HG03378 (cell line): Measurements from ENCODE around the gene ARHGAP28.
"Not testable (repeated sequence)": the region's sequence is repeated elsewhere in the genome, so short reads cannot be mapped to it uniquely, and the experiment has no call there.

Experiments
- ATAC-seq: cut with Tn5 transposase; IDR thresholded peaks from one replicate; pipeline ENCODE4 v1.9.1; 2021; ENCODE audit warnings: mild to moderate bottlenecking, moderate library complexity; ENCODE audit not compliant: unreplicated experiment

The ARHGAP28 gene

DNA sequence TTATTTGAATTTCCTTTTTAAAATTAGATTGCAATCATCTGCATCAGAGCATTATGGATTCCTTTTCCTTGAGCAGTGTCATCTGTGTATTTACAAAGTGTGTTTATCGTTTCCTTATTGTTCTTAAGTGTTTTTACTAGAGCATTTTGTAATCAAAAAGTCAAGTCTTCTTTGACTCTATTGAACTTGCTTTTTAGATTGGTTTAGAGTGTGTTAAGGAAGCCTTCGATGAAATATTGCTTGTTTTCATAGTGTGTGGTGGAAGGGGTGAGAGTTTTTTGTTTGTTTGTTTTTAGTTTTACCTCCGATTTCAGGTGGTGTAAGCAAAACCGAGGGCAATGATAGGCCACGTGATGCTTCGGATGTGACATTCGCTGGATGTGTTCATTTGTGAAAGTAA, 45.7 kb downstream of the ARHGAP28 start:
- no peak for ATAC-seq

DNA sequence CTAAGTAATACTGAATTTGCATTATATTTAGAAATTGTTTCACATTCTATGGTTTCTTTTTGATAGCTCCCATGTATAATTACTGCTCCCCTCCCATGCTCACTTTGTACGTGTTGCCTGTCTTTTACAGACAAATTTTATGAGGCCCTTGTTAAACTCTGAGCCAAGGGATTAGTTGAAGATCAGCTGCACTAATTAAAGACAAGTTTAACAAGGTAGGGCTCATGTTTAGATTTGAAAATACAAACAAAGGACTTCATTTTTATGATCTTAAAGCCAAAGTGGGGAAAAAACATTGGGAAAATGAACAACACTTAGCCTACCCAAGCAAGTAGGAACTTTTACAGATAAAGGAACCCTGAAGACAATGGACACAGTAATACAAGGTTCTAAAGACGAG, 46.2 kb downstream of the ARHGAP28 start:
- ATAC-seq = no peak

DNA sequence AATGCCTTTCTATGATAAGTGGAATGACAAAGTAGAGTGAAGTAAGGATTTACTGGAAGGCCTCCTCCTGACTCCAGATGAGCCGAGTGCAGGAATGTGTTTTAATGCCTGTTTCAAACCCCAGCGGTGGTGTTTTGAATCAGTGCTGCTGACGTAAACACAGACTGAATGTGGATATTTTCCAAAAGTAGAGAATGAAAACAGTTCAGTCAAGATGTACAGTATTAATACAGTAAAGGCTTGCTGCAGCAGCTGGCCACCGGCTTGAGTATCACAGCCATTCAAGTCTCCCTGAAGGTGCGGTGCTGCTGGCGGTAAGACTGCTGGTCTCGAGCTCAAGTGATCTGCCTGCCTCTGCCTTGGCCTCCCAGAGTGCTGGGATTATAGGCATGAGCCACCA, 46.7 kb downstream of the ARHGAP28 start:
- no peak for ATAC-seq

DNA sequence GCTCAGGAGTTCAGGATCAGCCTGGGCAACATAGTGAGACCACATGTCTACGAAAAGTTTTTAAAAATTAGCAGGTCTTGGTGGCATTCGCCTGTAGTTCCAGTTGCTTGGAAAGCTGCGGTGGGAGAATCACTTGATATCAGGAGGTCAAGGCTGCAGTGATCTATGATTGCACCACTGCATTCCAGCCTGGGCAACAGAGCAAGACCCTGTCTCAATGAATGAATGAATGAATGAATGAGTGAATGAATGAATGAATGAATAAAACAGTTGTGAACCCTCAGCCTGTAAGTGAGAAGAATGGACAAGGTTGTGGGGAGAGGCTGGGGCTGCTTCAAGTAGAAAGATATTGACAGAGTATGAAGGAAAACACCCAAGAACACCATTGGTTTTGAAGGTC, 48.0 kb downstream of the ARHGAP28 start:
- ATAC-seq = no peak

DNA sequence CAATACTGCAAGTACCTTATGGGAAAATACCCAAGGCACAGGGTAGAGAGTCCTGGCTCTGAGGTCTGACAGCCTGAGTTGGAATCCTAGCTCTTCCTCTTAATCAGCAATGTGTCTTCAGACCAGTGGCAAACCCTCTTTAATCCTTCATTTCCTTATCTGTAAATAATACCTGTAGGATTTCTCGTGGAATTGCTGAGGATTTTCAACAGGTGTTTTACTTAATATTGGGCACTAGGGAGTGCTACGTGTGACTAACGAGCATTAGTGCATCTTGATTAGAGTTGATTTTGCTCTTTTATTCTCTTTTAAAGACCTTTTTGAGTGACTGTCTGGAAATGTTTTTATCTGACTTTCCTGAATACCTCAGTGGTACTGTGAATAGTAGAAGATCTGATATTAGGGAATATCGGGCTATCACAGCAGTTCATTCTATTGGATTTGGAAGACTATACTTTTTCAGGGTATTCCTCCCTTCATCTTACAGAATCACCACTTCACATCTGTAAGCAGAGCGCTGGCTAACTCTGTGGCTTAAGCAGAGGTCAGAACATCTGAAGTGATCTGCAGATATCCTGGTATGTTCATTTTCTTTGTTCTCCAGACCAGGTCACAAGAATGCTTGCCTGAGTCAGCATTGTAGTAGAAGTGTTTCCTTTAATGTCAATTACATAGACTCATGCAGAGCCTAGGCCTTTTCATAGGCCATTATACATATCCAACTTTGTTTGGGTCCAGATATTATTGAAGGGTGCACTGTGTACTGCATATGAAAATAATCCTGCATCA, 49.1 kb downstream of the ARHGAP28 start:
- no peak for ATAC-seq

DNA sequence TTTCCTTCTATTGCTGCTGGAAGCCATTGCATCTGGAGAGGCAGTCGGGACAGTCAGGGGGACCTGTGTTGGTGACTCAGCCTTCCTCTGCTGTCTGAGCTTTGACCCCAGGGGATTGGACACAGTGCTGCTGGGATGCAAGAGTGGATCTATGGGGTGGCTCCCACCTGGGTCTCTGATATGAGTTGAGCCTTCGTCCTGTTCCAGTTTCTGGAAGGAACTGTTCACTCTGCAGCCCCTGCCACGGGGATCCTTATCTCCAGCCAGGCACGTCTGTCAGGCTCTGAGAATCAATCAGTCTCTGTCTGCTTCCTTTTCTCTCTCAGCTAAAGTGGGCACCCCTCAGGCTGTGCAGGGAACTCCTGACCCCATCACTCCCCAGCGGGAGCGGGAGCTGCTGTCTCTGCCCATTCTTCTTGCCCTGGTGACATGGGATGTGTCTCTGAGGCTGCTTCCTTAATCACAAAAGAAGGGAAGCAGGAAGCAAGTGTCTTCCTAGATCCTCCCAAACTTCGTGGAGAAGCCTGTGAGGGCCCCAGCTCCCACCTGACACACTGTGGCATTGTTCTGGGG, 51.7 kb downstream of the ARHGAP28 start:
- no peak for ATAC-seq

DNA sequence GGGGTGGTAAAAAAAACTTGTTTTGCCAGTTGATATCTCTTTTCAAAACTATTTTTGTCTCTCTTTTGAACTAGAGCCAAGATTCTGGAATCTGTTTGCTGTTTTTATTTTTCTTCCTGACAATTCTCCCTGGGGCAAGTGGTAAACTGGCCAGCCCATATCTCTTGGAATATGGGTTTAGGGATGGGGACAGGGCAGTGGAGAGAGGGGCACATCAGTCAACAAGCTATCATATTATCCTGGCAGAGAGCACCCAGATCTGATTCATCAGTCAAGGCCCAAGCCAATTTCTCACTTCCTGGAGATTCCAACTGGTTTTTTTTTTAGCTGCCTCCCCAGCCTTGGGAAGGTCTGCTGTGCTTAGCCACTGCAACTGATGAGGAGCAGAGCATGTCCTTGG, 52.3 kb downstream of the ARHGAP28 start:
- ATAC-seq = no peak

DNA sequence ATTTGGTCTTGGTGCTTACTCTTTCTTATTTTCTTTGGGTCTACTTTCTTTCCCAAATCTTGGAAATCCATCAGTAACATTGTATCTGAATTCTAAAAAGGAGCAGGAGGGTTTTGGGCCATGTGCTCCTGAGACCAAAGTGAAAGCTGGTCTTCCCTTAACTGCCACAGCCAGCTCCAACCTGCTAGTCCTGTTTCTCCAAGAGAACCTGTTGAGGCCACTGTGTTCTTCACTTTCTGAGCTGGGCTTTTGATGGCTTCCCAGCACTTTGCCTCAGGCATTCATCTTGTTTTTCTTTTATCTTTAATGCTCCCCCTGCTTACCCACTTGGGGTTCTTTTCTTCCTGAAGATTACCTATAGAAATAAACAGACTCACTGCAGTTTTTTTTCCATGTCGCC, 53.3 kb downstream of the ARHGAP28 start:
- ATAC-seq = no peak

DNA sequence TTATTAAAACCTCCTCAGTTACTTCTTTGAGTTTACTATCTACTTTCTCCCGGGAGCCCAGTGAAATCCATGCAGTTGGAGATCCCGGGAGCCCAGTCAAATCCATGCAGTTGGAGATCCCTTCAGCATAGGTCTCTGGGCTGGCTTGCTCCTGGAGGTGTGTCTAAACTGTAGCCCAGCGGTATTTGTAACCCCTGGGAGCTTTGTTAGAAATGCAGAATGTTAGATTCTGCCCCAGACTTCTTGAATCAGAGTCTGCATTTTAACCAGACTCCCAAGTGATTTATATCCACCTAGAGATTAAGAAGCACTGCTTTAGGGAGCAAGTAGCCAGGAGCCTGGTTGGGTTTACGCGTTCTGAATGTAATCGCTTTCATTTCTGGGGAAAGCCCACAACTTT, 54.5 kb downstream of the ARHGAP28 start:
- no peak for ATAC-seq

DNA sequence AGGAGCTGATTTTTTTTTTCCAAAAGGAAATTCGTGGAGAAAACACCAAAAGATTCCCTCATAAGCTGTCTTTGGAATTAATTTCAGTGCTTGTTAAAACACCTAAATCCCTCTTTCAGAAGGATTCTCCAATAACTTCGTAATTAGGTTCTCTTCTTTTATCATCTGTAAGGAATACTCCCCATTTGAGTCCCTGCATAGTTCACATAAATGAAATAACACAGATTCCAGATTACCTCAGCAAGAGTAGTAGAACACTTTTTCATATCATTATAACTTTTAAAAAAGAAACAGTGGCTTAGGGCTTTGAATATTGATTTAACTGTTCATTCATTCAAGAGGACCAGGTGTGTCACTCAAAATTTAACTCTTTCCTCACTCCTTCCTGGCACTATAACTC, 55.5 kb downstream of the ARHGAP28 start:
- no peak for ATAC-seq

DNA sequence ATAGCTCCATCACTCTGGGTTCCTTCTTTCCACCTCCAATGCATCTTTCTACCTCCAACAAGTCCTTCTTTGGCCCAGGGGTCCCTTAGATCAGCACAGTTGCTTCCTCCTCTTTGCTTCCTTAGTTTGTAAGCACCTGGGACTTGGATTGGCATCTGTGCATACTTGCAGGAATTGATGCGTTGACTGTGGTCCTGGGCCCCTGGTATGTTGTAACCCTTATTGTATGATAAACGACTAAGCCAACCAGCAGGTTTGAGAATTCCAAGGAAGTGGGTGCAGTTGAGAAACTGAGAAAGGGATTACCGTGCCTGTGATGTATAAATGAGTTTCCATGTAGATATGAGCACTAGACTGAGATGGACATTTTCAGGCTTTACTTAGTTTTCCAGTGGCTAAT, 55.9 kb downstream of the ARHGAP28 start:
- no peak for ATAC-seq

DNA sequence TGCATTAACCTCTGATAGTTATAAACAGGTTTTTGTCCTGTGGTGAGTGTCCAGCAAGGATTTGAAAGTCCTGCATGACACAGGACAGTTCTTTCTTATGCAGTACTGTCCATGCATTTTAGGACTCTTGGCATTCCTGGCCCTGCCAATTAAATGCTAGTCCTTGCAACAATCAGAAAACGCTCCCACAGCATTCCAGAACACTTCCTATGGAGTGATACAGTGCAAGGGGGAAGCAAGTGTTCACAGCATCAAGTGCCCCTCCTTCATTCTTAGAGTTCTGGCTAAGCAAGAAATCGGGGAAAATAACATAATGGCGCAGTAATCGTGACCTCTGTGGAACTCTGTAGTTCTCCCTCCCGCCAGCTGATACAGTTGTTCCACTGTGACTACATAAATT, 62.9 kb downstream of the ARHGAP28 start:
- no peak for ATAC-seq

DNA sequence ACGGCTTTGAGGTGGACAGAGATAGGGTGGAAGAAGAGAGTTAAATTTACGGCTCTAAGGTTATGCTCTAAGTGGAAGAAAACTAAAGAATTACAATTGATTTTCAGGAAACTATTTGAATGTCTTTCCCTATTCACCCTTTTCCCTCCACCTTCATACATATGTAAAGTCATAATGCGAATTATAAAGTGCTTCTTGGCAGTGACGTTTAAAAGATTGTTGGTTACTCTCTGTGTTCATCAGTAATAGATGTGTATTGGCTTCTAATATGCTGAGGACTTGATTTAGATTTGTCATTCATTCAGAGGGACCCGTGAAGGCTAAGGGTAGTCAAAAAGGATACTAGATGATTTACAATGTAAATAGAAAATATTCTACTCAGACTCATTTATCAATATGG, 63.9 kb downstream of the ARHGAP28 start:
- no peak for ATAC-seq

DNA sequence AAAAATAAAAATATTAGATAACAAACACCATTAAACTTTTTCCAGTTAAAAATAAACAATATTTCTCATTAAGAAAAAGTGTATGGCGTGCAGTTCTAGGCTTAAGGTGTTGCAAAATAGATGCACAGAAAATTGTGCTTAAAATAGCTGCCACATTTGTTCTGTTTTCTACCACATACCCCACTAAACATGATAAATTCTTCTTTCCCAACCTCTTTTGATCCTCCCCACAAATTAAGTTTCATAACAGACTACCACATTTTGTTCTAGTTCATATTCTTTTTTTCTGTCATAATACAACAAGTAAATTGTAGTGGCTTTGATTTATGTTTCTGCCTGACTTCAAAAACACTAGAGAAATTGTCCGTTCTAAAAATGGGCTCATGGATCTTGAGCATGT, 64.5 kb downstream of the ARHGAP28 start:
- ATAC-seq = no peak

DNA sequence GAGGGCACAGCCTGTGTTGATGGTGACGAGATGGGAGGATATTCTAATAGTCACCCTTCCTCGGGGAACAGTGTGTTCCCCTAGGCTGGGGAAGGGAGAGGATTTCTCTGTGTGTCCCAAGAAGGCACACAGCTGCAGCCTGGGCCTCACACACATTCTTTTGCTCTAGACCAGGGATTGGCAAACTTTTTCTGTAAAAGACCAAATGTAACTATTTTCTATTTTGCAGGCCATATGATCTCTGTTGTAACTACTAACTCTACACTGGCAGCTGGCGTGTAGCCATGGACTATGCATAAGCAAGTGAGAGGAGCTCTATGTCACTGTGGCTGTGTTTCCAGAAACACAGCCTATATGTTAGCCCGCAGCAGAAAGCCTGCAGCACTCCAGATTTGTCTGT, 65.8 kb downstream of the ARHGAP28 start:
- no peak for ATAC-seq

DNA sequence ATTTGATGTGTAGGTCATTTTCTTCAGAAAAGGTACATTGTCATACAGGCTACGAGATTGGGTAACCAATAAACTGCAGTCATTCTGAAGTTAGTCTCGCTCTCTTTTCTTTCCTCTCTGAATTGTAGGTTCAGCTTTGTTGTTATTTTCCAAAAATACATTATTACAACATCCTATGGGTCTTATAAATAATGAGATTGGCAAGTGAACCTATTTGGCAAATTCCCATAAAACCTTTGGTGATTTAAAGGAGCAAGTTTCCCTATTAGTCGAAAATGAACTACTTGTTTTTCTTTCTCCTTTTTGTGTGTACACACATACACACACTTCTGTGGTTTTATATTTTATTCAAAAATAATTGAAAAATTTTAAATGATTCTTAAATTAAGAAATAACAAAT, 67.0 kb downstream of the ARHGAP28 start:
- no peak for ATAC-seq

DNA sequence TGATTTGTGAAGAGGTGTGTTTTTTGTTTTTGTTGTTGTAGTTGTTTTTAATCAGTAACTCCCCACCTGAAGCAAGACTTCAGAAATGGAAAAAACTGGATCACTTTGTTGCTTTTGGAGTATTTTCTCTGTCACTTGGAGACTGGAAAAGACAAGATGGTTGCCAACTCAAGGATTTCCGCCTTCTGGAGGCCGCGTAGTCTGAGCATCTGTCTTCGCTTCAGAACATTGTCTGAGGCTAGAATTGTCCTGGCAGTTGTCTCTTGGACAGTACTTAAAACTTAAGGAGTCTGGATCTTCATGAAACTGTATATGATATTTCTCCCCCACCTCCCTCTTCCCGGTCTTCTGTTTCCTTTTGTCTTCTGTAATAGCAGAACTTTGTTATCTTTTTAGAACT, 67.7 kb downstream of the ARHGAP28 start:
- no peak for ATAC-seq

DNA sequence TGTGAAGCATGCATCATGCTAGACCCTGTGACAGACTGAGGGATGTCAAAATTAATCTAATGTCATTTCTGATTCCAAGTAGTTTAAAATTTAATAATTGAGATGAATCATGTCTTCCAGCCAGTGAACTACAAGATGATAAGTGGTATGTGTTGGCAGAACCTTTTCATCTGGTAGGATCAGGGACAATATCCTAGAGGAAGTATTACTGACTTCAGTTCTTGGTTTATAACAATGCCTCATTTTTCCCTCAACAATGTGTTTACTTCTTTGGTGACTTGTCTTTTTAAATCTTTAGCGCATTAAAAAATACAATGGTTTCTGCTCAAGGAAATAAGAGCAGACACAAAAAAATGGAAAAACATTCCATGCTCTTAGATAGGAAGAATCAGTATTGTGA, 69.4 kb downstream of the ARHGAP28 start:
- no peak for ATAC-seq

DNA sequence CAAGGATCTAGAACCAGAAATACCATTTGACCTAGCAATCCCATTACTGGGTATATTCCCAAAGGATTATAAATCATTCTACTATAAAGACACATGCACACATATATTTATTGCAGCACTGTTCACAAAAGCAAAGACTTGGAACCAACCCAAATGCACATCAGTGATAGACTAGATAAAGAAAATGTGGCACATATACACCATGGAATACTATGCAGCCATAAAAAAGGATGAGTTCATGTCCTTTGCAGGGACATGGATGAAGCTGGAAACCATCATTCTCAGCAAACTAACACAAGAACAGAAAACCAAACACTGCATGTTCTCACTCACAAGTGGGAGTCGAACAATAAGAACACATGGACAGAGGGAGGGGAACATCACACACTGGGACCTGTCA, 70.8 kb downstream of the ARHGAP28 start:
- not testable (repeated sequence) for ATAC-seq

DNA sequence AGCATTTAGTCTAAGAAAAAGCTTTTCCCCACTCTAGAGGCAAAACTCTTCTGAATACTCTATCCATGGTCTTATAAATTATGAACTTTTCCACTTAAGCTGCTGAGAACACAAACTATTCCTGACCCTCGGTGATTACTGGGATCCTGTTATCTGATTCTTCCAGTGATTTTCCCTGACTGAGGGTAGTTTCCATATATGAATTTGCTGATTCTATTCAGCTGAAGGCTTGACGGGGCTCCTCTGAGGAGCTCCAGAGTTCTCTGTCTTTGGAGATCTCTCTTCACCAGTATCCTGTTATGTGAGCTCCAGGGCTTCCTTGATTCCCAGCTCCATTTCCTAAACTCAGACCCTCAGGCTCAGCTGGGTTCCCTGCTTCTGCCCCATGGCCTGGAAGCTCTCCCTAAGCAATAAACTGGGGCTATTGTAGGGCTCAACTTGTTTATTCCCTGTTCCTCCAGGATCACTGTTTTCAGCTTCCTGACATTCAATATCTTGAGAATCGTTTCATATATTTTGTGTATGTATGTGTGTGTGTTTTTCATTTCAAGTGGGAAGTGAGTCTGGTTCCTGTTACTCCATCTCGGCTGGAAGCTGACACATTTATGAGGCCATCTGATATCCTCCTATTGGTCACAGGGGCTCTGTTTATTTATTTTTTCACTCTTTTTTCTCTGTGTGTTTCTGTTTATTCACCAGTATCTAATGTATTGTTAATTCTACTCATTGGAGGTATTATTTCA, 78.2 kb downstream of the ARHGAP28 start:
- ATAC-seq = no peak

DNA sequence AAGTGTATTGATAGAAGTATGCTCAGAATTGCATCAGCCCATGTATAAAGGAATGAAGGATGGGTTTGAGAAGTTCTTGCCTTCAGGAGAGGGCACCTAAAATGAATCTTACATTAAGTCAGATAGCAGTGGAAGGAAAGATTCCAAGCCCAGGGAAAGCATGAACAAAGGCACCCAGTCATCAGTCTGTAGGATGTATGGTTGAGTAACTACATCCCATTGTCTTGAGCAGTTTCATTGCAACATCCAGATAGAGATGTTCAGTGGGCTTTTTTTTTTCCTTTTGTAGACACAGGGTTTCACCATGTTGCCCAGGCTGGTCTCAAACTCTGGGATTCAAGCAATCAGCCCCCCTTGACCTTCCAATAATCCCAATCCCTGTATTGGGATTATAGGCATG, 80.7 kb downstream of the ARHGAP28 start:
- ATAC-seq = no peak

DNA sequence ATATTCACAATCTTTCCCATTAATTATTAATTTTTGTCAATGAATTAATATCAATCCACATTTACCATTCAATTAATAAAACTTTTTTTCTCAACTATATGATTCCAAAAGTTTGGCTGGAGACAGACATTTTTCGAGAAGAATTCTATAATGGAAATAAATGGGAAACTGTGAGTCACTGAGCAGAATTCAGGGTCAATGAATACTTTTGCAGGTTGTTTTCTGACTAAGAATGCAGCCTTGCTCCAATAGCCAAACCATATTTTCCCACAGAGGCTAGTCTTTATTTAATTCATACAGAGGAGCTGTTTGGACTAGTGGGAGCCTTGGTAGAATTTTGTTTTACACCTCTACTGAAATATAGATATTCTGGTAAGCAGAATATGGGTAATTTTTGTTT, 82.3 kb downstream of the ARHGAP28 start:
- ATAC-seq = no peak
